H9 (cell line): Measurements from ENCODE around the gene CCDC127. TPM values are rescaled to one million over a fixed set of nuclear protein-coding genes. Genes with fewer than 3 reads are reported as not detected.
A peak's percentile ranks its signal among the peaks of the same experiment; 100 is the strongest.

Source experiments
- DNase-seq: peaks from one replicate; pipeline ENCODE4 v3.0.0-alpha.2; 2017
- H2AFZ ChIP-seq: one replicate; pipeline ENCODE4 v1.6.1; 2013; ENCODE audit warnings: mild to moderate bottlenecking, low read length, control low read depth, moderate library complexity
- H2AK5ac ChIP-seq: 2 replicates; pipeline ENCODE4 v1.6.1; 2013; ENCODE audit warnings: low read length, control low read depth, mixed read lengths; ENCODE audit not compliant: insufficient read length
- H2BK120ac ChIP-seq: one replicate; pipeline ENCODE4 v1.6.1; 2013; ENCODE audit warnings: low read depth, mild to moderate bottlenecking, low read length, control low read depth, inconsistent platforms; ENCODE audit not compliant: poor library complexity, severe bottlenecking
- H2BK12ac ChIP-seq: 2 replicates; pipeline ENCODE4 v1.6.1; 2013; ENCODE audit warnings: low read length, control low read depth, mixed read lengths, low read depth; ENCODE audit not compliant: insufficient read length
- H2BK15ac ChIP-seq: 2 replicates; pipeline ENCODE4 v1.6.1; 2013; ENCODE audit warnings: low read depth, low read length, control low read depth
- H2BK20ac ChIP-seq: one replicate; pipeline ENCODE4 v1.6.1; 2013; ENCODE audit warnings: low read depth, mild to moderate bottlenecking, low read length, control low read depth, inconsistent platforms; ENCODE audit not compliant: poor library complexity, severe bottlenecking
- H2BK5ac ChIP-seq: 2 replicates; pipeline ENCODE4 v1.6.1; 2013; ENCODE audit warnings: low read length, control low read depth, mixed read lengths; ENCODE audit not compliant: insufficient read length
- H3K14ac ChIP-seq: 2 replicates; pipeline ENCODE4 v1.6.1; 2013; ENCODE audit warnings: low read length, control low read depth; ENCODE audit not compliant: insufficient read depth
- H3K18ac ChIP-seq: 2 replicates; pipeline ENCODE4 v1.6.1; 2013; ENCODE audit warnings: low read depth, mild to moderate bottlenecking, mixed read lengths, low read length, control low read depth; ENCODE audit not compliant: insufficient read length
- H3K23ac ChIP-seq: 2 replicates; pipeline ENCODE4 v1.6.1; 2013; ENCODE audit warnings: low read length, control low read depth, mixed read lengths, low read depth; ENCODE audit not compliant: insufficient read length
- H3K23me2 ChIP-seq: 2 replicates; pipeline ENCODE4 v1.6.1; 2013; ENCODE audit warnings: low read depth, mild to moderate bottlenecking, mixed read lengths, low read length, control low read depth; ENCODE audit not compliant: insufficient read length, poor library complexity, severe bottlenecking
- H3K27ac ChIP-seq: 2 replicates; pipeline ENCODE4 v1.5.1; 2013; ENCODE audit warnings: low read length, control low read depth, mixed read lengths, low read depth; ENCODE audit not compliant: insufficient read length
- H3K27me3 ChIP-seq: 2 replicates; pipeline ENCODE4 v1.6.1; 2013; ENCODE audit warnings: low read length, control low read depth, inconsistent platforms; ENCODE audit not compliant: insufficient read depth
- H3K4ac ChIP-seq: 2 replicates; pipeline ENCODE4 v1.6.1; 2013; ENCODE audit warnings: low read depth, mild to moderate bottlenecking, control low read depth, inconsistent platforms, low read length, moderate library complexity
- H3K4me1 ChIP-seq: 2 replicates; pipeline ENCODE4 v1.6.1; 2013; ENCODE audit warnings: low read length, control low read depth, inconsistent platforms; ENCODE audit not compliant: insufficient read depth
- H3K4me2 ChIP-seq: 2 replicates; pipeline ENCODE4 v1.6.1; 2013; ENCODE audit warnings: low read length, control low read depth, mixed read lengths; ENCODE audit not compliant: insufficient read length, insufficient read depth
- H3K56ac ChIP-seq: 2 replicates; pipeline ENCODE4 v1.6.1; 2013; ENCODE audit warnings: low read depth, mild to moderate bottlenecking, mixed read lengths, low read length, control low read depth; ENCODE audit not compliant: insufficient read length
- H3K79me1 ChIP-seq: 2 replicates; pipeline ENCODE4 v1.6.1; 2013; ENCODE audit warnings: low read depth, mild to moderate bottlenecking, moderate library complexity, low read length, control low read depth, inconsistent platforms; ENCODE audit not compliant: insufficient read depth, poor library complexity, severe bottlenecking
- H3K79me2 ChIP-seq: 2 replicates; pipeline ENCODE4 v1.6.1; 2013; ENCODE audit warnings: low read length, control low read depth, inconsistent platforms; ENCODE audit not compliant: insufficient read depth
- H3K9ac ChIP-seq: 2 replicates; pipeline ENCODE4 v1.6.1; 2013; ENCODE audit warnings: low read length, control low read depth, mixed read lengths; ENCODE audit not compliant: insufficient read length; ENCODE audit errors: extremely low read depth
- H3K9me3 ChIP-seq: one replicate; pipeline ENCODE4 v1.6.1; 2013; ENCODE audit warnings: low read depth, low read length, inconsistent platforms; ENCODE audit not compliant: control insufficient read depth
- H3T11ph ChIP-seq: one replicate; pipeline ENCODE4 v1.6.1; 2013; ENCODE audit warnings: mild to moderate bottlenecking, low read length, control low read depth, inconsistent platforms
- H4K20me1 ChIP-seq: one replicate; pipeline ENCODE4 v1.6.1; 2013; ENCODE audit not compliant: control insufficient read depth, insufficient read length, insufficient read depth
- H4K5ac ChIP-seq: 2 replicates; pipeline ENCODE4 v1.6.1; 2013; ENCODE audit warnings: low read depth, mild to moderate bottlenecking, mixed read lengths, low read length, control low read depth; ENCODE audit not compliant: insufficient read length
- H4K8ac ChIP-seq: replicated peaks from 2 replicates; pipeline ENCODE4 v1.6.1; 2013; ENCODE audit warnings: low read length, control low read depth, mixed read lengths, low read depth; ENCODE audit not compliant: insufficient read length
- H4K91ac ChIP-seq: 2 replicates; pipeline ENCODE4 v1.6.1; 2013; ENCODE audit warnings: low read depth, mild to moderate bottlenecking, moderate library complexity, mixed read lengths, low read length, control low read depth; ENCODE audit not compliant: insufficient read length
- H3K27ac Mint-ChIP-seq, 3 experiments: 2 replicates in 2 of 3; 3 replicates in 1 of 3; pipeline ENCODE4 v1.8.0; 2020 to 2021; ENCODE audit warnings: mixed read lengths in 3 of 3, mild to moderate bottlenecking in 1 of 3, moderate library complexity in 1 of 3
- H3K27me3 Mint-ChIP-seq: 2 replicates; pipeline ENCODE4 v1.8.0; 2021; ENCODE audit warnings: low read depth, mild to moderate bottlenecking, moderate library complexity, mixed read lengths
- H3K36me3 Mint-ChIP-seq, 3 experiments: 2 replicates in 2 of 3; 3 replicates in 1 of 3; pipeline ENCODE4 v1.8.0; 2020 to 2021; ENCODE audit warnings: low read depth in 3 of 3, mixed read lengths in 3 of 3; ENCODE audit not compliant: insufficient read depth in 1 of 3
- H3K4me1 Mint-ChIP-seq, 2 experiments: 2 replicates each; pipeline ENCODE4 v1.8.0; 2020; ENCODE audit warnings: mixed read lengths in 2 of 2
- H3K4me3 Mint-ChIP-seq, 2 experiments: 2 replicates in 1 of 2; 3 replicates in 1 of 2; pipeline ENCODE4 v1.8.0; 2020 to 2021; ENCODE audit warnings: mild to moderate bottlenecking in 2 of 2, mixed read lengths in 2 of 2, moderate library complexity in 1 of 2
- H3K9me3 Mint-ChIP-seq, 2 experiments: 2 replicates in 1 of 2; 3 replicates in 1 of 2; pipeline ENCODE4 v1.8.0; 2020; ENCODE audit warnings: mild to moderate bottlenecking in 2 of 2, mixed read lengths in 2 of 2, moderate library complexity in 1 of 2
- WGBS: extraction: QIAGEN DNeasy Blood & Tissue Kit; methylation state at CpG from one replicate; pipeline ENCODE4 v1.1.7; 2013; ENCODE audit warnings: missing lambda C conversion rate, low lambda C conversion rate, mixed read lengths; ENCODE audit not compliant: insufficient read length; ENCODE audit errors: extremely low coverage; 5-methylcytosine and 5-hydroxymethylcytosine counted together
- total RNA-seq: library from RNA; stranded (reverse); gene quantifications from 2 replicates; pipeline ENCODE4 v1.2.1, GENCODE V29; 2021
- TF ChIP-seq, protein P1 (sequence below): fragments of 200-600 bp; sonication (generic); conservative IDR thresholded peaks from 3 replicates; pipeline ENCODE4 v1.8.0; 2021; ENCODE audit warnings: antibody characterized with exemption, mild to moderate bottlenecking

CCDC127 gene
- total RNA-seq, 1 experiment from 2014 or later = 9.0 TPM

DNA sequence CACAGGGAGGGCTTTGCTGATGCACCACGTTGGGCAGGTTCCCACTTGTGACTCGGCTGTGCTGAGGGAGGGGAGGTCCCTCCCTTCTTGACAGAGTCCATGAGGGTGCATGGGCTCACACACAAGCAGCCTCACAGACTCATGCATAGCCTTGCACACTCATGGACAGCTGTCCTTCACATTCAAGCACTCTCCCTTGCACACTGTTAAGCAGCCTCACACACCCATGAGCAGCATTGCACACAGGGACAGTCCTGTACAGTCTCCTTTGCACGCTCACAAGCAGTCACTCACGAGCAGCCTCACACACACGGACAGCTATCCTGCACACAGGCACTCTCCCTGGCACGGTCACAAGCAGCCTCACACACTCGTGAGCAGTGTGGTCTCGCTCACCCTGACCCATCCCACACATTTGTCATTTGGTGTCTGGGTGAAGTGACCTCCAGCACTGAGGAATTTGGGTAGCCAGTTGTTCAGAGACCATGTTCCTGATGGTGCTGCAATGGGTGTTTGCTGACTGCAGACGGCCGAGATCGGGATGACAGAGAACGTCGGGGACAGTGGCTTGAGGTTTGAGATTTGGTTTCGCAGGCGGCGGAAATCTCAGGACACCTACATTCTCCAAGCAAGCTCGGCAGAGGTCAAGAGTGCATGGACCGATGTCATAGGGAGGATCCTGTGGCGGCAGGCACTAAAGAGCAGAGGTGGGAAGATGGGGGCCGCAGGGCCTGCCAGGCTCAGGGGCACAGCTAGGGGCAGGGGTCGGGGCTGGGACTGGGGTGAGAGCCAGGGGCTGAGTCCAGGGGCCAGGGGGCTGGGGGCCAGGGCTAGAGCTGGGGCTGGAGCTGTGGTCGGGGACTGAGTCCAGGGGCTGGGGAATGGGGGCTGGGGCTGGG is 44.3 kb downstream of the CCDC127 start:
- H3K14ac ChIP-seq = no peak overlapping the region
- H2BK120ac ChIP-seq = no peak overlapping the region
- no peak overlapping the region for H3K9ac ChIP-seq
- no peak overlapping the region for H3K56ac ChIP-seq
- DNase-seq = no peak
- no peak overlapping the region for H4K91ac ChIP-seq
- H3K79me2 ChIP-seq = no peaks in the 10 kb centered on the region
- no peak overlapping the region for H4K5ac ChIP-seq
- H2BK20ac ChIP-seq = no peak overlapping the region
- H3K27me3 ChIP-seq = no peaks in the 10 kb centered on the region
- no peak overlapping the region for H2BK15ac ChIP-seq
- no peak overlapping the region for H3K4me3 Mint-ChIP-seq
- H4K8ac ChIP-seq = no peak overlapping the region
- no peaks in the 10 kb centered on the region; the same call in 1 of the 2 replicates for H3K27me3 Mint-ChIP-seq
- no peaks in the 10 kb centered on the region for H3K4me1 ChIP-seq
- no peaks in the 10 kb centered on the region for H3K23me2 ChIP-seq
- H3K36me3 Mint-ChIP-seq = peaks cover 4 to 43% (median 42%) of the 10 kb centered on the region in 3 experiments; a peak in 6 of 7 replicates
- no peaks in the 10 kb centered on the region for H3K4me1 Mint-ChIP-seq
- peak overlapping the region in 1 of 3 experiments; percentile 57; a peak in 2 of 7 replicates for H3K27ac Mint-ChIP-seq
- H4K20me1 ChIP-seq = no peaks in the 10 kb centered on the region
- no peak overlapping the region for H3K23ac ChIP-seq
- TF ChIP-seq, protein P1, sequence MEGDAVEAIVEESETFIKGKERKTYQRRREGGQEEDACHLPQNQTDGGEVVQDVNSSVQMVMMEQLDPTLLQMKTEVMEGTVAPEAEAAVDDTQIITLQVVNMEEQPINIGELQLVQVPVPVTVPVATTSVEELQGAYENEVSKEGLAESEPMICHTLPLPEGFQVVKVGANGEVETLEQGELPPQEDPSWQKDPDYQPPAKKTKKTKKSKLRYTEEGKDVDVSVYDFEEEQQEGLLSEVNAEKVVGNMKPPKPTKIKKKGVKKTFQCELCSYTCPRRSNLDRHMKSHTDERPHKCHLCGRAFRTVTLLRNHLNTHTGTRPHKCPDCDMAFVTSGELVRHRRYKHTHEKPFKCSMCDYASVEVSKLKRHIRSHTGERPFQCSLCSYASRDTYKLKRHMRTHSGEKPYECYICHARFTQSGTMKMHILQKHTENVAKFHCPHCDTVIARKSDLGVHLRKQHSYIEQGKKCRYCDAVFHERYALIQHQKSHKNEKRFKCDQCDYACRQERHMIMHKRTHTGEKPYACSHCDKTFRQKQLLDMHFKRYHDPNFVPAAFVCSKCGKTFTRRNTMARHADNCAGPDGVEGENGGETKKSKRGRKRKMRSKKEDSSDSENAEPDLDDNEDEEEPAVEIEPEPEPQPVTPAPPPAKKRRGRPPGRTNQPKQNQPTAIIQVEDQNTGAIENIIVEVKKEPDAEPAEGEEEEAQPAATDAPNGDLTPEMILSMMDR = no peak
- H3K9me3 ChIP-seq = no peaks in the 10 kb centered on the region
- no peaks in the 10 kb centered on the region for H3K79me1 ChIP-seq
- no peak overlapping the region for H3T11ph ChIP-seq
- no peaks in the 10 kb centered on the region for H3K9me3 Mint-ChIP-seq
- H3K4ac ChIP-seq = no peak overlapping the region
- no peak overlapping the region for H2BK12ac ChIP-seq
- WGBS = no CpG with 5 or more reads among the region's 22 CpGs
- no peak overlapping the region for H2BK5ac ChIP-seq
- no peak overlapping the region for H3K4me2 ChIP-seq
- H2AK5ac ChIP-seq = no peak overlapping the region
- H2AFZ ChIP-seq = no peak overlapping the region
- no peak overlapping the region for H3K27ac ChIP-seq
- H3K18ac ChIP-seq = no peak overlapping the region
